DND-41 (cell line): Measurements from ENCODE around the gene KCNMA1.

ENCODE experiments used
- EZH2 ChIP-seq: IDR thresholded peaks from 3 replicates; pipeline ENCODE4 v1.6.1; 2012; ENCODE audit warnings: borderline replicate concordance, low read depth, mild to moderate bottlenecking, moderate library complexity, low read length, inconsistent platforms; ENCODE audit not compliant: severe bottlenecking
- TF ChIP-seq, protein P1 (sequence below): IDR thresholded peaks from 2 replicates; pipeline ENCODE4 v1.5.1; 2012; ENCODE audit warnings: borderline replicate concordance, low read length, moderate library complexity, mild to moderate bottlenecking; ENCODE audit not compliant: poor library complexity, severe bottlenecking; ENCODE audit errors: extremely low read depth

GRCh38 chr10:77548671-77549070 is 88.9 kb downstream of the KCNMA1 start:
- TF ChIP-seq, protein P1, sequence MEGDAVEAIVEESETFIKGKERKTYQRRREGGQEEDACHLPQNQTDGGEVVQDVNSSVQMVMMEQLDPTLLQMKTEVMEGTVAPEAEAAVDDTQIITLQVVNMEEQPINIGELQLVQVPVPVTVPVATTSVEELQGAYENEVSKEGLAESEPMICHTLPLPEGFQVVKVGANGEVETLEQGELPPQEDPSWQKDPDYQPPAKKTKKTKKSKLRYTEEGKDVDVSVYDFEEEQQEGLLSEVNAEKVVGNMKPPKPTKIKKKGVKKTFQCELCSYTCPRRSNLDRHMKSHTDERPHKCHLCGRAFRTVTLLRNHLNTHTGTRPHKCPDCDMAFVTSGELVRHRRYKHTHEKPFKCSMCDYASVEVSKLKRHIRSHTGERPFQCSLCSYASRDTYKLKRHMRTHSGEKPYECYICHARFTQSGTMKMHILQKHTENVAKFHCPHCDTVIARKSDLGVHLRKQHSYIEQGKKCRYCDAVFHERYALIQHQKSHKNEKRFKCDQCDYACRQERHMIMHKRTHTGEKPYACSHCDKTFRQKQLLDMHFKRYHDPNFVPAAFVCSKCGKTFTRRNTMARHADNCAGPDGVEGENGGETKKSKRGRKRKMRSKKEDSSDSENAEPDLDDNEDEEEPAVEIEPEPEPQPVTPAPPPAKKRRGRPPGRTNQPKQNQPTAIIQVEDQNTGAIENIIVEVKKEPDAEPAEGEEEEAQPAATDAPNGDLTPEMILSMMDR, result no peak
- no peak for TF ChIP-seq EZH2
